ENCODE measurements around the gene DYNLT4.

GRCh38 chr1:44785029-44785380, 22.1 kb downstream of the DYNLT4 start:
- no peak for TF ChIP-seq SIN3A (IDR thresholded peaks at IDR 0.05; ENCODE audit: borderline replicate concordance, insufficient read depth, low read depth, low read length)
- TF ChIP-seq CTCF (IDR thresholded peaks at IDR 0.05): no peak
- no peak for TF ChIP-seq POLR2AphosphoS5 (IDR thresholded peaks at IDR 0.05; ENCODE audit: low read depth, low read length)
- no peak for TF ChIP-seq REST (IDR thresholded peaks at IDR 0.05; ENCODE audit: insufficient read depth in 1 of 2, low read depth in 2 of 2, low read length in 1 of 2)
